GM12801 (cell line): Measurements from ENCODE around the gene SPATA46.

ENCODE experiments used
- TF ChIP-seq, protein P1 (sequence below): IDR thresholded peaks from one replicate; pipeline ENCODE4 v1.5.1; 2011; ENCODE audit warnings: control low read depth; ENCODE audit not compliant: insufficient read length; ENCODE audit errors: extremely low read depth

SPATA46 gene

DNA sequence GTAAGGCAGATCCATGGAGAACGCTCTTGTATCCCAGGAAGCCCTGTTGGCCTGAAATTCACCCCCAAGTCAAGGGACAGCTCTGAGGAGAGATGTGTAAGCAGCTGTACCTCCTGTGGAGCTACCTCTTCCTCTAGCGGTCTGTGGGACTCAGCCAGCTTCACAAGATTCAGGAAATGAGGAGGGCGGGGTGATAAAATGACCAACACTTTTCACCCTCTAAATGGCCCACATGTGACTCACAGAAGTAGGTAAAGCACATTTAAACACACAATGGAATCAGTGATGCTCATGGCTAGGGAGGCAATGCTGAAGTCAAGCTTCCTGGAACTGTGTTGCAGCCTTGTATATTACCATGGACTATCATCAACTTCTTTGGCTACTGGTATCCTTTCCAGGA is 35.3 kb upstream of the SPATA46 start, which contains the start of gene SH2D1B:
Gene SH2D1B (minus strand): TSS at position 135 of the 400 bp plus-strand sequence. CDS start 120 bp downstream, at position 15.
- TF ChIP-seq, protein P1, sequence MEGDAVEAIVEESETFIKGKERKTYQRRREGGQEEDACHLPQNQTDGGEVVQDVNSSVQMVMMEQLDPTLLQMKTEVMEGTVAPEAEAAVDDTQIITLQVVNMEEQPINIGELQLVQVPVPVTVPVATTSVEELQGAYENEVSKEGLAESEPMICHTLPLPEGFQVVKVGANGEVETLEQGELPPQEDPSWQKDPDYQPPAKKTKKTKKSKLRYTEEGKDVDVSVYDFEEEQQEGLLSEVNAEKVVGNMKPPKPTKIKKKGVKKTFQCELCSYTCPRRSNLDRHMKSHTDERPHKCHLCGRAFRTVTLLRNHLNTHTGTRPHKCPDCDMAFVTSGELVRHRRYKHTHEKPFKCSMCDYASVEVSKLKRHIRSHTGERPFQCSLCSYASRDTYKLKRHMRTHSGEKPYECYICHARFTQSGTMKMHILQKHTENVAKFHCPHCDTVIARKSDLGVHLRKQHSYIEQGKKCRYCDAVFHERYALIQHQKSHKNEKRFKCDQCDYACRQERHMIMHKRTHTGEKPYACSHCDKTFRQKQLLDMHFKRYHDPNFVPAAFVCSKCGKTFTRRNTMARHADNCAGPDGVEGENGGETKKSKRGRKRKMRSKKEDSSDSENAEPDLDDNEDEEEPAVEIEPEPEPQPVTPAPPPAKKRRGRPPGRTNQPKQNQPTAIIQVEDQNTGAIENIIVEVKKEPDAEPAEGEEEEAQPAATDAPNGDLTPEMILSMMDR, result no peak

DNA sequence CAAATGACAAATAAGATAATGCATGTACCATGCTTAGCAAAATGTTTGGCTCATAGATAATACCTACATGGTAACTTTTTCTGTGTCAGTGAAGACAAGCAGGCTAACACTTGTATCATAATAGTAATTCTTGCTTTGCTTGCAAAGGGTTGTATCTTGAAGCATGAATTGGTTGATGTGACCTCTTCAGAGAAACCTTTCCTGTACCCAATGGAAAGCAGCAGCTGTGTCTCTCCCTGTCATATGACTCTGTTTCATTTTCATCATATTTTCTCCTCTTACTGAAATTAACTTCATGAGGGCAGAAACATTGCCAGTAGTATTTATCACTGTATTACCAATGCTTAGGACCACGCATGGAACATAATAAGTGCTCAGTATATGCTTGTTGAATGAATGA is 30.9 kb upstream of the SPATA46 start:
- TF ChIP-seq, protein P1, result no peak

DNA sequence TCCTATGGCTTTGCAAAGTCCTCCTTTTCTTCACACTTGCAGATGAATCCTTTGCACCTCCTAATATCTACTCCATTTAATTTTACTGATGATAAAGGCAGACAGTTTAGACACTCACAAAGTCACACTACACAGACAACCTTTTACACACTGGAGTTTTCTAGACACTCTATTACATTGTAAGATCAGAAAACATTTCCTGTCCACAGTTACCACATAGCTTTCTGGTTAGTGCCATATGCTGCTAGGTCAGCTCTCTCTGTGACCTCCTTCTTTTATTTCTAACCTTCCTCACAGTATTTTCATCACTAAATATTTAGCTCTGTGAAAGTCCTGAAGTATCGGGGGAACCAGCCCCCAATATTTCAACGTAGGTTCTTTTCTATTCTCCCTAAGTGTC is 30.2 kb upstream of the SPATA46 start:
- TF ChIP-seq, protein P1, result no peak

DNA sequence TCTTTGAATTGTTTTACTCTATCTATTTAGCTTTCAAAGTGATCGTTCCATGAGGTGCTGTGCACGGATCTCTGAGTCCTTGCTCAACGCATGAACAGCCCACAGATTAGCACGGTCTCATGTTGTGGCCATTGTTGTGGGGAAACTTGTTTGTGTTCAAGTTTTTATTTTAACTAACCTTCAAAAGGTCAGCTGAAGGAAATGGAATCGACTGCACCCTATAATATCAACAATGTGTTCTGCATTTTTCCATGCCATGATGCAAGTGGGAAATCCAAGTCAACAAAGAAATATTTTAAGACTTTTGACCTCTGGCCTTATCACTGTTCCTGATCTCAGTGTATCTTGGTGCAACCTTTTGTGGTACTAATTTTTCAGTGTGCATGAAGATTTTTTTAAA is 29.1 kb upstream of the SPATA46 start:
- TF ChIP-seq, protein P1, result no peak

DNA sequence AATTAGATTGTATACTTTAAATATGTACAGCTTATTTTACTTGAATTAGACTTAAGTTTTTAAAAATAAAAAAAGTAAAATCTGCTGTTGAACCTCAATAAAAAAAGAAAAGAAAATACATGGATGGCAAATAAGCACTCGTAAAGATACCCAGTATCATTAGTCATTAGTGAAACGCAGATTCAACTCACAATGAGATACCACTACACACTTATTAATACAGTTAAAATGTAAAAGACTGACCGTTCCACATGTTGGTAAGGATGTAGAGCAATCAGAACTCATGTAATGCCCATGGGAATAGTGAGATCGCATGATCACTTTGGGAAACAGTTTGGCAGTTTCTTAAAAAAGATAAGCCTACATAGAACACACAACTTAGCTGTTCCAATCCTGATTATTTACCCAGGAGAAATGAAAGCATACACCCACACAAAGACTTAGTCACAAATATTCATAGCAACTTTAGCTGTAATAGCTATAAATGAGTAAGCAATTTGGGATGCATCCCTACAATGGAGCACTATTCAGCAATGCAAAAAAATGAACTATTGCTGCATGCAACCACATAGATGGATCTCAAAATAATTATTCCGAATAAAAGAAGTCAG is 28.0 kb upstream of the SPATA46 start:
- TF ChIP-seq, protein P1, result no peak

DNA sequence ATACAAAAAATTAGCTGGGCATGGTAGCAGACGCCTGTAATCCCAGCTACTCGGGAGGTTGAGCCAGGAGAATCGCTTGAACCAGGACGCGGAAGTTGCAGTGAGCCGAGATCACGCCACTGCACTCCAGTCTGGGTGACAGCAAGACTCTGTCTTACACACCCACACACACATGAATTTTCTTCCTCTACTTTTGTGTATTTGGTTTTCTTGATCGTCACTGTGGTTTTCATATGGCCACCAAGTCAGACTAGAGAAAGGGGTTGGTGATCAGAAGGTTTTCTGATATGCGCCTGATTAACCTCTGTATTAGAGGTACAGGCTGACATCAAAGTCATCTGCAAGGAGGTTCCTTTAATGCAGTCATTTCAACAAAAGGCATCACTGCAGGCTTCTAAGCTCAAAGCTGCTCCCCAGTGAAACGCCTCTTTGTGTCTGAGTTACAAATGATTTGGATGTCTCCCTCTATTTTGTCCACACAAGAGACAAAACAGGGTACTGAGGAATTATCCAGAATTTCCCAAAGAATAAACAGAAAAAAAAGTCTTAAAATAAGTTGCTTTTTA is 24.2 kb upstream of the SPATA46 start:
- TF ChIP-seq, protein P1, result no peak

DNA sequence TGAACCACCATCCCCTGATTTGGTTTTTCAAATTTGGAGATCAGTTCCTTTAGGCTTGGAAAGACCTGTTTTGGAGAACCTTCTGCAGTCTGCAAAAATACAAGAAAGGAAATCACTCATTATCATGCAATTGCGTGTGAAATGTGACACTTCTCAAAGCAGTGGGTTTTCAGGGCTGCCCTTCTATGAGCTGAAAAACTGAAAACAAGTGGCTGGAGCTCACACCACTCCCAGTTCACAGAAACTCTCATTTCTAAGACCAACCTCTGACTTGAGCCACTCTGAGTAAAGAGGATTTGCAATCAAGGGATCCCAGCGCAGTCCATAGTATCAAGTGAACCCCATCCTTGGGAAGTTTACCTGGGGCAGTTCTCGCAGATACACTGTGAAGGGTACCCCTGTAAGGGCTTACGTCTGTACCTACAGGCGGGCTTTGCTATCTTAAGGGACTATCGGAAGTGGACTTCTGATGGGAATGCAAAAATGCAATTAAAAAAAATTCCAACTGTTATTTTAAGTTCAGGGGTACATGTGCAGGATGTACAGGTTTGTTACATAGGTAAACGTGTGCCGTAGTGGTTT is 22.4 kb upstream of the SPATA46 start:
- TF ChIP-seq, protein P1, result no peak
